GM21423 (cell line): ENCODE measurements around the gene IGSF23.
"Not testable (repeated sequence)": the region's sequence is repeated elsewhere in the genome, so short reads cannot be mapped to it uniquely, and the experiment has no call there.

Experiments used
- ATAC-seq: cut with Tn5 transposase; IDR thresholded peaks from one replicate; pipeline ENCODE4 v1.9.1; 2021; ENCODE audit warnings: mild to moderate bottlenecking, moderate library complexity; ENCODE audit not compliant: unreplicated experiment

IGSF23 gene

GRCh38 chr19:44611812-44612295 lies 1.5 kb upstream of the IGSF23 start:
- ATAC-seq = no peak

GRCh38 chr19:44614313-44614712 lies 950 bp downstream of the IGSF23 start:
- no peak for ATAC-seq

- no peak for ATAC-seq
Observed at GRCh38 chr19:44615863-44616247, 2.5 kb downstream of the IGSF23 start.

GRCh38 chr19:44617110-44617880 lies 3.9 kb downstream of the IGSF23 start:
- ATAC-seq = no peak

GRCh38 chr19:44618640-44619357 lies 5.4 kb downstream of the IGSF23 start:
- no peak for ATAC-seq

GRCh38 chr19:44620667-44621066 lies 7.3 kb downstream of the IGSF23 start:
- no peak for ATAC-seq

- no peak for ATAC-seq
Observed at GRCh38 chr19:44621367-44621766, 8.0 kb downstream of the IGSF23 start.

GRCh38 chr19:44623080-44623479 lies 9.7 kb downstream of the IGSF23 start:
- ATAC-seq = no peak

GRCh38 chr19:44623626-44624025 lies 10.3 kb downstream of the IGSF23 start:
- no peak for ATAC-seq

- no peak for ATAC-seq
Observed at GRCh38 chr19:44624840-44625354, 11.5 kb downstream of the IGSF23 start.

GRCh38 chr19:44625637-44626036 lies 12.3 kb downstream of the IGSF23 start:
- not testable (repeated sequence) for ATAC-seq

- ATAC-seq = no peak
Observed at GRCh38 chr19:44626048-44626624, 12.8 kb downstream of the IGSF23 start.

- no peak for ATAC-seq
Observed at GRCh38 chr19:44627631-44628030, 14.3 kb downstream of the IGSF23 start.

- ATAC-seq = no peak
Observed at GRCh38 chr19:44628793-44629192, 15.4 kb downstream of the IGSF23 start.

- ATAC-seq = not testable (repeated sequence)
Observed at GRCh38 chr19:44631611-44632010, 18.2 kb downstream of the IGSF23 start.

GRCh38 chr19:44634058-44634457 lies 20.7 kb downstream of the IGSF23 start:
- not testable (repeated sequence) for ATAC-seq

GRCh38 chr19:44634785-44635184 lies 21.4 kb downstream of the IGSF23 start:
- no peak for ATAC-seq

GRCh38 chr19:44635581-44636438 lies 22.4 kb downstream of the IGSF23 start:
- no peak for ATAC-seq

GRCh38 chr19:44636439-44637389 lies 23.4 kb downstream of the IGSF23 start:
- ATAC-seq = no peak

- no peak for ATAC-seq
Observed at GRCh38 chr19:44637390-44637764, 24.0 kb downstream of the IGSF23 start.
